SK-N-MC (cell line): Measurements from ENCODE around the gene IFFO2.

ENCODE experiments used
- EZH2 ChIP-seq: fragments of 200-600 bp; sonication (generic); IDR thresholded peaks from one replicate; pipeline ENCODE4 v1.6.1; 2017; ENCODE audit warnings: antibody characterized with exemption
- POLR2AphosphoS5 ChIP-seq: IDR thresholded peaks from 2 replicates; pipeline ENCODE4 v1.6.1; 2012; ENCODE audit warnings: mild to moderate bottlenecking, low read depth, low read length, borderline replicate concordance

DNA sequence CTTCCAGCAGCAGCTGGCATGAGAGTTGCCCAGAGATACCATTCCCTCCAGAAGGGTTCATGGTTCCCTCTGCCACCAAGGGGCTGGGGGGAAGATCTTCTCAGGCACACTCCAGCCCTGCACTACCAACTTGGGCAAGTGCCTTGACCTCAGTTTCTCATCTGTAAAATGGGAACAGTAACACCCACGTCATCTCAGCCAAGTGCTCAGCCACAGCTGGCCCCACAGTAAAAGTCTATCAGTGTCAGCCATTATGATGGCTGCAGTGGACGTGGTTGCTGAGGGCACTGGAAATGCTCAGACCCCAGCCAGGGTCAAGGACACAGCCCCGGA, 80.7 kb downstream of the IFFO2 start:
- TF ChIP-seq EZH2: no peak
- no peak for TF ChIP-seq POLR2AphosphoS5
